SH-SY5Y (cell line): Measurements from ENCODE around the gene PEX7.

Source experiments
- GATA2 ChIP-seq: IDR thresholded peaks from 2 replicates; pipeline ENCODE4 v1.6.1; 2011; ENCODE audit warnings: mild to moderate bottlenecking, low read depth, low read length
- GATA3 ChIP-seq: IDR thresholded peaks from 2 replicates; pipeline ENCODE4 v1.6.1; 2011; ENCODE audit warnings: low read depth, mild to moderate bottlenecking, low read length, moderate library complexity

DNA sequence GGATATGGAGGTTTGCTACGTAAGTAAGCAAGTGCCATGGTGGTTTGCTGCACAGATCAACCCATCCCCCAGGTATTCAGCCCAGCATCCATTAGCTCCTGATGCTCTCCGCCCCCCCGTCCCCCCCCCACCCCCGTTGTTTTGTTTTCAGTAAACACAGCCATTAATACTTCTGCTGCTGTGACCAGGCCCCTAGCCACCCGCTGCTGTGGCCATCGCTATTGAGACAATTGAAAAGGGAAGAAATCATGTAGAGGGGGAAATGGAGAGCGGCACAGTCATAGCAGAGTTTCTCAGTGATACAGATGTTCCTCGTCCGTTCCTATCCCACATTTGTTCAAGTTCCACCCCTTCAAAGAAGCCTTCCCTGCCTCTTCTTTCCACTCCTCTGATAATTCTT is 124.6 kb downstream of the PEX7 start:
- no peak for TF ChIP-seq GATA3
- TF ChIP-seq GATA2, result no peak
